HG02943 (cell line): Measurements from ENCODE around the gene CELF4.
"Not testable (repeated sequence)": the region's sequence is repeated elsewhere in the genome, so short reads cannot be mapped to it uniquely, and the experiment has no call there.

Experiments used
- ATAC-seq: cut with Tn5 transposase; IDR thresholded peaks from one replicate; pipeline ENCODE4 v1.9.1; 2021; ENCODE audit warnings: mild to moderate bottlenecking, low read depth, moderate library complexity; ENCODE audit not compliant: unreplicated experiment

Gene CELF4

DNA sequence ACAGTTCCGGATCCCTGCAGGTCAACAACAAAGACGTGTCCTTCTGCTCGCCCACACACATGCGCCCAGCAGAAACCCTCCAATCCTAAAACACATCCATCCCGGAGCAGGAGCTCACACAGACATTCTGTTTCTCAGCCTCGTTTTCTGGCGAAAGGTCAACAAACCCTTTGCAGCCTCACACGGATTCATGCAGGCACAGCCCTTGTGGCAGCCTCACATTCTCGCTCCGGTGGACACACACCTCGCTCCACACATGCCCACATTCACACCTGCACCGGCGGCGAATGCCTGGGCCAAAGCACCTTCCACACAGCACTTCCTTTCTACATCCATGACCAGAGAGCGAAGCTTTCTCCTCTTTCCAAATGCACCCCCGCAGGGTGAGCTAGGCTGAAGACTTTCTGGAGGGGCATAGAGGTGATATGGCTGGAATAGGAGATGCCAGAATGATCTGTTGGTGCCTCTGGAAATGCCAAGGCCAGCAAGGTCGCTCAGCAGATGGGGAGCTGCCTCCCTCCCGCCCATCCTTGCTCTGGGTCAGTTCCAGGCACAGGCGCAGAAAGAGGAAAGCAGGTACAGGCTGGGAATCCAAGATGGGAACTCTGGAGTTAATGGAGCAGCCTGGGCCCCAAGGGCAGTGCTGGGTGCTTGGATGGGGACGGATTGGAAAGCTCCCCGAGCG lies 88.8 kb downstream of the CELF4 start:
- no peak for ATAC-seq

DNA sequence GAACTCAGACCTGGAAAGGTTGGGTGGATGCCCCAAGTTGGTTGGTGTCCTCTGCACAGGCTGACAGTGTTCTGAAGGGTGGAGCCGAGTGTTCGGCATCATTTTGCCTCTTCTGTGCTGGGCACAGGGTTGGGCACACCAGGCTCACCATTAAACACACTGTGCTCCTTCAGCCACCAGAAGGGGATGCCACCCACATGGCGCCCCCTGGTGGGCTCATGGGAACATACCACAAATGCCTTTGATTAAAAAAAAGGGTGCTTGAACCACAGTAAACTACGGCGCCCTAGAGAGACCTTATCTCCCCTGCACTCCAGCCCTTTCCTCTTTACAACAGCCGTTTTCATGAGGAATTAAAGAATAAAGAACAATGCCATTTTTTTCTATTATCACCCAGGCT lies 89.4 kb downstream of the CELF4 start:
- no peak for ATAC-seq

DNA sequence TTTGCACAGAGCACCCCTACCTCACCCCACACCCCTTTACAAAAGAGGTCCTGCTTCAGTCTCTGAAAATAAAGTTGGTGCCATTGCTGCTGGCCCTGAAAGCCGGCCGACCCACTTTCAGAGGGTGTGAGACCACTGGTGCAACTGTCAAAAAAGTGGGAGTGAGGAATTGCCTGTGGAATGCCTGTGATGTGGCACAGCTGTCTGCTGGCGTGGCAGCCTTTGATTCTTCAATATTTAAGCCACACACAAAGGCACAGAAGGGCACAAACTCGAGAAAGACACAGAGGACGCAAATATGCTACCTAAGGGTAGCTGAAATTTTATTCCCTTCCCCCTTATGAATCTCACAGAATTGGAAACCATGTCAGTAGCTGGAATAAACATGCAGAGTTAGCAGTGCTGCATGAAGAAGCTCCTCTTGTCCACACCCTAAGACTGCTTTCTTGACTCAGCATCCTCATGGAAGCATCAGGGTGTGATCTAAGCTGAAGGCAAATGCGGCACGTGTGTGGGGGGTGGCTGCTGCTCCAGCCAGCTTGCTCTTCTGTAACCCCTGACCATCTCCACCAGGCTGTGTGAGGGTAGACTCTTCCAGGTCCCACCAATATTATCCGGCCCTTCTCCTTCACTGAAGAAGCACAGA lies 92.3 kb downstream of the CELF4 start:
- ATAC-seq: no peak

DNA sequence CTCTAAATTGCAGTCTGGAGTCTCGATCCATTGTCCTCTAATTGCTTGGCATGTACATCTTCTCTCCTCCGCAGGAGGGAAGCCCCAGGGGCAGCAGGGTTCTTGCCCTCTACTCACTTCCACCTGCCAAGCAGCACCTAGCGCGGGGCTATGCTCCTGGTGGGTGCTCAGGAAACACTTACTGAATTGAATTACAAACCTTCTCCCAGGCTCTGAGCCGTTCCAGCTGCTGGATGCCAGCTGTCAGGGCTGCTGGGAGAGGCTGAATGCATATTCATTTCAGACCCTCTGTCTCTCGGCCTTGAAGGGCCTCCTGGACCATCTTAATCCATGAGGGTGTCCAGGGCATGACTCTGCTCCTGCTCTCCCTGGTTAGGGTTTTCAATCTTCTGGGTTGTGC lies 94.0 kb downstream of the CELF4 start:
- ATAC-seq: no peak

DNA sequence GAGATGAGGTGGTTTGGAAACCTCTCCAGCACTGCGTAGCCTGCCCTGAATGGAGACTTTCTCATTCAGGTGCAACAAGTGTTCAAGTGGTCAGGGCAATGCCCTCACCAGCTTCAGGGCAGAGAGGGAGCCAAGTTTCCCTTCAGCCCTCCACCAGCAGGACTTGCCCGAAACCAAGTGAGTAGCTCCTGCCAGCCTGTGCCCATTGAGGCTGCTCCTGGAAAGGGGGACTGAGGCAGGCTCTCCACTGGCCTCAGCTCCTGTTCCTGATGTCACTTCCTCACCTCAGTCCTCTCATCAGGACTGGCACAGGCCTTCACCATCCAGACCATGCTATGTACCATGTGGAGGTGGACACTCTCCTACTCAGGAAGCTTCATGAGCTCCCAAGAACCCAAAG lies 94.6 kb downstream of the CELF4 start:
- ATAC-seq: no peak

DNA sequence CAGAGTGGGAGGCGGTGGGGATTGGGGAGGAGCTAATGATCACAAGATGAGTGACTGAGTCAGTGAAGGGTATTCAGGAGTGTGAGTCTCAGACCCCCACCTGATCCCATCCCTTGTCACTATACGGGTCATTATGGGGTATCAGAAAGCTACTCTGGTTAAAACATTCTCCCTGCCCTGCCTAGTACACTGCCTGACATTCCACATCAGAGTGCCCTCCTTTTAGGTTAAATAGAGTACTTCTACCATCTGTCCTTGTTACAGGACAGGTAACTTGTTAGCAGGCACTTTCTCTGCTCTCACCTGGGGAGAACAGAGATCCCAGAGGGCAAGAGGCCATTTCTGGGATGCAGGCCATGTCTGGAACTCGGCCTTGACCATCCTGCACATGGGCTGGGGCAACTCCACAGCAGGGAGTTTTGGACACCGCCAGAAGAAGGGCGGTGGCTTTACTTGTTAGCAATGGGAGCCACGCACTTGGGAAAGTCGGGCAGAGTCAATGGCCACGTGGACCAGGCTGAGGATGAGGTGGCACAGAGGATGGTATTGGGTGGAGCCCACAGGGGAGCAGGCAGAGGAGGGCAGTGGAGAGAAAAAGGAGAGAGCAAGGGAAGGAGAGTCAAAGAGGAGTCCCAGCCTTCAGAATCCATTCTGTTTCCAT lies 98.5 kb downstream of the CELF4 start:
- no peak for ATAC-seq

DNA sequence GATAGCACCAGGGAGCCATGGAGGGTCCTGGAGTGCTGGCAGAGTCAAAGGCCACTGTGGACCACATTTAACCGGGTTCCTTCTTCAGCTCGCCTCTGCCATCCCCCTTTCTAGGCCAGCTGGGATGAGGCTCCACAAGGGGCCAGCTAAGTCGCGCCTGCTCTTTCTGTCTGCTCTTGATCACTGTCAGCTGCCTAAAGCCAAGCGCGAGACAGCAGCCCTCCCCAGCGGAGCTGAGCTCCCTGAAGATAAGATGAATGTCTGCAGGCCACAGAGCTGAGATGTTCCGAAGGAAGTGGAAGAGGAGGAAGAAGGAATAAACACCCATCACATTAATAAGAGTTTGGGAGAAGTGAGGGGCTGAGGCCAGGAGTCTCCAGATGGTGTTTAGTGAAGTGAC lies 99.6 kb downstream of the CELF4 start:
- no peak for ATAC-seq

DNA sequence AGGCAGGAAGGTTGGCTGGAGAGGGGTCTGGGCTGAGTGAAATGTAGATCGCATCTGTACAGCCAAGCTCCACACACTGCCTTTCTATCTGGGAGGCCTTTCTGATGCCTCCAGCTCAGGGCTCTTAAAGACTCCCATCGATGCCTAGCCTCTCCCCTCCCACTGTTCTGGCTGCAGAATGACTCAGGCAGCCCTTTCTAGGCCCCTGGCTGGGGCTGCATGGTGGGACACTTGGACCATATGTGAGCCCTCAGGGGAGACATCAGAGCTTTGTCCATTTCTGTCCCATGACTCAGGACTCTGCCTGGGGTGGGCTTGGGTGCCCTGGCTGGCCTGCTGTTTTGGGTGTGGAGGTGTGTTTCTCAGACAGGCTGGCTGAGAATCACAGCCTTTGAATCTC lies 101.3 kb downstream of the CELF4 start:
- ATAC-seq: no peak

DNA sequence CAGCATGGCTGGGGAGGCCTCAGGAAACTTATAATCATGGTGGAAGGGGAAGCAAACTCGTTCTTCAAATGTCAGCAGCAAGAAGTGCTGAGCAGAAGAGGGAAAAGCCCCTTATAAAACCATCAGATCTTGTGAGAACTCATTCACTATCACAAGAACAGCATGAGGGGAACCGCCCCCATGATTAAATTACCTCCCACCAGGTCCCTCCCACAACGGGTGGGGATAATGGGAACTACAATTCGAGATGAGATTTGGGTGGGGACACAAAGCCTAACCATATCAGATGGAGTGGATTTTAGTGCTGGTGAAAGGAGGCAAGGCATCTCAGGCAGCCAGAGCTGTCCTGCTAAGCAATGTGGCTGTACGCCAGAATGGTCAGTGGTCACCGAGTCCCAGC lies 104.3 kb downstream of the CELF4 start:
- not testable (repeated sequence) for ATAC-seq

DNA sequence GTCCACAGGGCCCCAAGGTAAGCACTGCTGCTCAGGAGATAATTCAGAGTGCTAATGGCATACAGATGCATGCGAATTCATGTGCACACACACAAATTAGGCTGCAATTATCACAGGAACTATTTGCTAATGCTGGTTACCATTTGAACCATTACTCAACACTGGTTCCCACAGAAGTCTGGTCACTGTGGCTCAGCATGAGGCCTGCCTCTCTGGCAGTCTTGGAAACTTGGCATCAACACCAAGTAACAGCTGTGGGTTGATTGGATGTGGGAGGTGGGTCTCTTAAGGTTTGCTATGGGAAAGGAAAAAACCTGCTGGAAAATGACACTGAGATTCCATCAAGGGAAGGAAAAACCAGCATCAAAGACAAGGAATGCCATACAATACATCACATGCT lies 105.0 kb downstream of the CELF4 start:
- no peak for ATAC-seq

DNA sequence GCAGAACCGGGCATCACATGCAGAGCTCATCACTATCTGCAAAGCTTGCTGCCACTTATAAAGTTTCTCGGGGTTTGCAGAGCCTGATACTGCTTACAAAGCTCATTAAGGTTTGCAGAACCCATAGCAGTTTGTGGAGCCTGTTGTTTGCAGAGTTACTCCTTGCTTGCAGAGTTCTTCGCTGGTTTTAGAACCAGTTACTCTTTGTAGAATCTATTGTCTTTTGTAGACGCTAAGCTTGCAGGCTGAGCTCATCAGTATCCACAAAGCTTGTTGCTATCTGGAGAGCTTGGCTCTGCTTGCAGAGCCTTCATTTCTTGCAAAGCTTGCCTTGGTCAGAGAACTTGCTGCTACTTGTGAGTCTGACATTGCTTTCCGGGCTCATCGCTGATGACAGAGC lies 106.9 kb downstream of the CELF4 start:
- ATAC-seq: no peak

DNA sequence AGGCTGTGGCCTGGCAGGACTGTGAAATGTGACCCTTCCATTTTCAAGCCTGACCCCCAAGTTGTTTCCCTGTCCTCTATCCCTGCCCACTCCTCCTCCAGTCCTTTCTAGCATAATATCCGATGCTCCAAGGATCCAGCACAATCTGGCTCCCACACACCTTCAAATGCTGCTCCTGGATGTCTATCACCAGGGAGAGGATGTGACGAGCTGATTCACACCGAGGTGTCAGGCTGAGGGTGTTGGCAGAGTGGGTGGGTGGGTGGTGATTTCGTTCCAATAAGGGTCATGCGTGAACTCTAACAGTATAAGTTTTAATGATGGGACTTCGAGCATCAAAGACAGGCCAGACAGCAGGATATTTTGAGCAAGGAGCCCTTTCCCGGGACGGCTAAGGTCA lies 107.8 kb downstream of the CELF4 start:
- ATAC-seq: no peak

DNA sequence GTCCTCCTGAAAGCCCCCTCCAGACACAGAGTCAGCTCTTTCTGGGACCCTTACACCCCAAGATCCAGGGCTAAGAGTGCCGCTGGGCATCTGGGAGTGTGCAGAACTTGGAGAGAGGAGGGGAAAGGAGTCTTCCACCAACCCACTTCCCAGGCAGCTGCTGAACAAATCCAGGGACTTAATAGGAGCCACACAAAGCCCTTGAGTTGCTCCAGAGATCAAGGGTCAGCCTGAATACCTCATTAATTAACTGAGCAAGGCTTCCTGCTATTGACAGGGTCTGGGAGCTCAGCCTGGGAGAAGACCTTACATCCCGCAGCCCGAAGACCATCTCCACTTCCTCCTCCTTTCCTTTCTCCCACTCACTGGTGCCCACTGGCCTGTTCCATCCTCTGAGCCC lies 108.3 kb downstream of the CELF4 start:
- no peak for ATAC-seq

DNA sequence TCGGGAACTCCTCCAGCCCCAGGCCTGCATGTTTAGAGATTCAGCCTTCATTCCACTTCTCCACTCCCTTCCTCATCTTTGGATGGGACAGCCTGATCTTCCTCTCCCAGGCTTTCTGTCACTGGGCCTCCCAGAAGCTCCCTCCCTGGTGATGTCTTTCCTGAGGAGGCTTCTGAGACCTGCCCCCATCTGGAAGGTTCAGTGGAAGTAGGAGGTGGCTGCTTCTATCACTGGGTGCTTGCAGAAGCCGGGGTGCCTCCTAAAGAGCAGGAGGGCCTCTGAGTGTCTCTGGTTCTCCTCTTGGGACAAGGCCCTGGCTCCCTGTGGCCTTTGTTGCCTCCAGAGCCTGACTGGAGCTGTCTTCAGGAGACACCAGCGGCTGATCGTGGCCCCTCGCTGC lies 108.7 kb downstream of the CELF4 start:
- no peak for ATAC-seq

DNA sequence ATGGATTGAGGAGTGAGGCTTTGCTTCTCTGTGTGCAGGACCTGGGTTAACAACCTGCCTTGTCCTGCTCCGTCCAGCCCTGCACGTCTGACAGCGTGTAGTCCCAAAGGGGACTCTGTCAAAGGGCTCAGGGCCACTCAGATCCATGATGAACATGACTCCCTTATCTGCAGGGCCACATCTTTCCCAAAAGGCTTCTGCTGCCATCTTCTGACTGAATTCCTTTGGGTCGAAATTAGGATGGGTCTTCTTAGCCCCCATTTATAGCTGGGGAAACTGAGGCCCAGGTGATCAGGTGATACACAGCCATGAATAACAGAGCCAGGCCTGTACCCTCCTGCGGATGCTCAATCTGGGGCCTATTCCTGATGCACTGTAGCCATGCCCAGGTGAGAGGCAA lies 109.2 kb downstream of the CELF4 start:
- ATAC-seq: no peak

DNA sequence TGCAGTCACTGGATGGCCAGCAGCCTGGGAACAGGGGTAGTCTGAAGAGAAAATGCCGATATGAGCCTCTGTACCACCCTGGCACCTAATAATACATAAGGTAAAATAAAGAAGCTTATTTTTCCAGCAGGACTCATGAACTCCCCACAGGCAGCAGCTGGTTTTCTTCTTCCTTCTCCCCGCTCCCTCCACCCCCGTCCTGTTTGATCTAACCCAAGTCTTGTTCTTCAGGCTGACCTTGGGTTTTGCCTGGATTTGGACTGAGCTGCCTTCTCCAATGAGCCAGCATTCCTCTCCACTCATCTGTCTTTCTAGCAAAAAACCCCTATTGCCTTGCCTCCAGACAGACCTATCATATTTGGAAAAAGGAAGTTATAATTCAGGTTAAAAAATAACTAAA lies 111.8 kb downstream of the CELF4 start:
- ATAC-seq: no peak

DNA sequence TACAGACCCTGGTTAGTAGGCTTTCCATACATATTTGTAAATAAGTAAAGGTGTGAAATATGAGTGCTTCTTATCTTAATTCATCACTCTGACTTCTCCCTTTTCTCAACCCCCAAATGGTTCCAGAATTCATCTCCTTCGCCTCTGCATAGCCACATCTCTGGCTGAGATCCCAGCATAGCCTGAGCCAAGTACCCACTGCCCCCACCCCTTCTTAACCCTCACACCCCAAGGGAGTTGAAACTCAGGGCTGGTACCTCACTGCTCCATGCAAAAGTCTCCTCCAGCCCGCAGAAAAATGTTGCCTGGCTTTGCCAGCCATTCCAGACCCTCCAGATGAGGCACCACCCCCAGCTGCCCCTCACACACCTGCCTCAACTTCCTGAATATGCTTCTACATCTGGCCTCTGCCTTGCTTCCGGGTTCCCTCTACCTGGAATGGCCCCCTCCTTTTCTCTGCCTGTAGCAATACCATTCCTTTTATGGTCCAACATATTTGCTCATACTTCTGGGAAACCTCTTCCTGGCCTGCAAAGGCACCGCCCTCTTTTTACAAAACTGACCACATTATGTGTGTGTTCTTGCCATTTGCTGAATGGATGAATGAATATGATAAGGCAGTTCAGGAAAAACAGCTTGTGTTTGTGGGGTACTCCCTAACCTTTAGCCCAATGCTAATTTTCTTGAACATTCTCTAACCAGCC lies 112.8 kb downstream of the CELF4 start:
- ATAC-seq: no peak

DNA sequence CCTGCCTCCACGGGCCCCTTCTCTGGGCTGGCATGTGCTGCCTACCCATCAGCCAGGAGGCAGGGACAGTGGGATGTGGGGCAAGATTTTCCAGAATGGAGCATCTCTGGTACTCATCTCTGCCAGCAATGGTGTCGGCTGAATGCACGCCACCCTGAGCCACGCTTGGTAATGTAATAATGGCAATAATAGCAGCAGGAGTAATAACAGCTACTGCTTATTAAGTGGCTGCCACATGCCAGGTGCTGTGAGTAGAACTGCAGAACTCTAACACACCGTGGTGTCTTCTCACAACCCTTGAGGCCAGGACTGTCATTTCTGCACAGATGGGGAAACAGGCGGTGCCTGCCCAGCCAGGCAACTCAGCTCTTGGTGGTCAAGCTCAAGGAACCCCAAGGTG lies 113.6 kb downstream of the CELF4 start:
- no peak for ATAC-seq

DNA sequence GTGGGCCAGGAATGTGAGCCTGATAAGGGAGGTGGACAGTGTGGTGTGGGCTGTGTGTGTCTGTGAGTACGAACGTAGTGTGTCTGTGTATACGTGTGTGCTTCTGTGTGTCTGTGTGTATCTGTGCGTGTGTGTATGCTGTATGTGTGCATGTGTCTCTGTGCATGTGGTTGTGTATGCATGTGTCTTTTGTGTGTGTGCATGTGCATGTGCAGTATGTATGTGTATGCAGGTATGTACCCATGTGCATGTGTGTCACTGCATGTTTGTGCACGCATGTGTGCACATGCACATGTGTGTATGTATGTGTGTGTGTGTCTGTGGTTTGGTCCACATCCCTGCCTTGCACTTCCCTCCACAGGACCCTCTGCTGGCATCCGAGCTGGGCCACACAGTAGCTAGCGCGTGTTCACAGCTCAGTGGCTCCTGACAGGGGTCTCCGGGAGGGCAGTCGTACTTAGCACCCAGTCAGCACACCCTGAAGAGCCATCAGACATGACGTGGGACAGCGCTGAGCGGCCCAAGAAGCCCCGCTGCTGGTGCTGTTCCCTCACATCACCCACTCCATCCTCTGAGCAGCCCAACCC lies 114.3 kb downstream of the CELF4 start:
- ATAC-seq: no peak

DNA sequence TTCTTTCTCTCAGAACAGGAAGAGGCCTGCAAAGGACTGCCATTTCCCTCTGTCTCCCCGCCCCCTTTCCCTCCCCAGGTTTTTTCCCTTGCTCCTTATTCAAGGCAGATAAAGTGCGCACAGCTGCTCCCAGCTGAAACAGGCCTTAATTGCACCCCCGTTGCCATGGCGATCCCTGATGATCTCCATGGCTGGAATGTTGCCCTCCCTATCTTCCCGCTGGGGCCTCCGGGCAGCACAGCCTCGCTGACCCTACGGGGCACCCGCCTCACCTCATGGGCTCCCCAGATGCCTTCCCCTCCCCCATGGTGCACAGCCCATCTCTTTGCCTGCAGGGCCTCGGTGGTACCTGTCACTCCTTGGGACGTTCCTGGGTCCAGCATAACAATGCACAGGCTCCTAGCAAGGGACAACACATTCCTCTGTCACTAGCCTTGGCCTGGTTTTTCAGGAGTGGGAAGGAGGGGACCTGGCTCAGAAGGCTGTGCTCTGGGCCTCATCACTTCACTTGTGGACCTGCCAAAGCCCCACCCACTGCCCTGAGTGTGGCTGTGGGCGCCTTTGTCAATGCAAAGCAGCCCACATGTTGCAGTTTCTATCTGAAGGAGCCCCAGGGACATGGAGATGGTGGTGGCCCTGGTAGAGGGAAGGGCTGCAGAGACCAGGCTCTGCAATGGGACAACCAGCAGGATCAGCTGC lies 115.0 kb downstream of the CELF4 start:
- ATAC-seq: no peak

DNA sequence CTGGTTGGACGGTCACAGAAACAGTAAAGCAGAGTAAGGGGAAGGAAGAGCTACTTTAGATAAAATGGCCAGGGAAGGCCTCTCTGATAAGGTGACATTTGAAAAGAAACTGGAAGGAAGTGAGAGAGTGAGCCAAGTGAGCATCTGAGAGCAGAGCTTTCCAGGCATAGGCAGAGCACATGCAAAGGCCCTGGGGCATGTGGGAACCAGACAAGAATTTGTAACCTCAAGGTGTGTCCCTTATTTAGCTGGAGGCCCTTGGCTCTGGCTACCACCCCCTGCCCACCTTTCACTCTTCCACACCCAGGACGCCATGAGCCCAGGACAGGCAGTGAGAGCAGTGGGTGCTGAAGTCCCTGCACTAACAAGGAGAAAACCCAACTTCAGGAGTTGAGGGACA lies 116.0 kb downstream of the CELF4 start:
- no peak for ATAC-seq
